Measurements from ENCODE around the gene IRF2.

IRF2 gene

GRCh38 chr4:184450045-184450444 lies 24.3 kb downstream of the IRF2 start:
- no peak for DNase-seq

- no peak for DNase-seq
These were observed 25.5 kb downstream of the IRF2 start for GRCh38 chr4:184448821-184449220.

DNA sequence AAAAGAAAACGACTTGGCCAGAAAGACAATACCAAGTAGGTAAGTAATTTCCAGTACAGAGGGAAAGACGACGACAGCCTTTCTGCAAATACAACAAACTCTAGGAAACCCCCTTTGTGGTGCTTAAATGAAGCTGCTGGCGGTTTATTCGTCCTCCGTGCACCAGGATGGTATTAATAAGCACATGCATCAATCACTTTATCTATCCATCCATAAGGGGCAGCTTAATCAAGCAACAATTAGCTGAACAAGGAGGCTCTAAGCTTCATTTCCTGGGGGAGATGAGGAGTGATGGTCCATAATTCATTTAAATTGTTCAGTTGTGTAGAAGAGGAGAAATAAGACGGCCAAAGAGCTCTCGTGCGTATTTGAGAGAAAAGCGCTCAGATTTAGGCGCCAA lies 26.2 kb downstream of the IRF2 start:
- DNase-seq, result no peak

DNA sequence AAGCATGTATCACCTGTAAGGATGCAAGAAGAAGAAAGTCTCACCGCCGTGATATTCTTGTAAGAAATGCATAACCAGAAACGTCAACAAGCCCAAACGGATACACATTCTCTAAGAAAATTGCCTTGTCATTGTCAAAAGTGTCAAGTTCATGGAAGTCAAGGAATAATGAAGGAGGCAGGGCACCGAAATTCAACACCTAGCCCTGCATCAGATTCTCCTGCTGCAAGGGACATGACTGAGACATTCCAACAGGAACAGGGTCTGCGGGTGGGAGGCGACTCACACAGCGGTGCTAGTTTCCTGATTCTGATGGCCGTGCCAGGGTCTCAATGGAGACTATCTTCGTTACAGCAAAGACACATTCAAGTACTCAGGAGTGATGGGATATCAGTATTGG lies 26.7 kb downstream of the IRF2 start:
- DNase-seq, result no peak

GRCh38 chr4:184446132-184446658 lies 28.2 kb downstream of the IRF2 start:
- DNase-seq, result no peak

DNA sequence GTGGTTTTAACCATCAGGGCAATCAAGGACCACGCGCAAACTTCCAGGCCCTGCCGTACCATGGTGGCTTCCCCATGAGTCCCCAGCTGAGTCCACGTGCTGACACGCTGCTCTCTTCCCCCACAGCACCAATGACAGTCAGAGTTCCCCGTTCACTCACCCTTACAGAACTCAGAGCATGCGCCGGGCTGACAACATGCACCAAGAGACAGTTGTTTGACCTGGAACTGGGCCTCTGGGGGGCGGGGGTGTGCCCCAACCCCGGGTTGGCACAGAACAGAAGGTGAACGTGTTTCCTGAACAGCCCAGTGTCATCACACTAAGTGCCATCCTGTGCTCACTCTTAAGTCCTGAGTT lies 29.4 kb downstream of the IRF2 start:
- peak; percentile 16 to 54 for DNase-seq

GRCh38 chr4:184444215-184444952 lies 30.0 kb downstream of the IRF2 start:
- no peak for DNase-seq

GRCh38 chr4:184443318-184443717 lies 31.0 kb downstream of the IRF2 start:
- DNase-seq, result no peak

GRCh38 chr4:184442314-184442635 lies 32.1 kb downstream of the IRF2 start:
- DNase-seq, result no peak

GRCh38 chr4:184441461-184442313 lies 32.7 kb downstream of the IRF2 start:
- DNase-seq, result no peak

GRCh38 chr4:184440595-184441358 lies 33.6 kb downstream of the IRF2 start:
- DNase-seq, result no peak

DNA sequence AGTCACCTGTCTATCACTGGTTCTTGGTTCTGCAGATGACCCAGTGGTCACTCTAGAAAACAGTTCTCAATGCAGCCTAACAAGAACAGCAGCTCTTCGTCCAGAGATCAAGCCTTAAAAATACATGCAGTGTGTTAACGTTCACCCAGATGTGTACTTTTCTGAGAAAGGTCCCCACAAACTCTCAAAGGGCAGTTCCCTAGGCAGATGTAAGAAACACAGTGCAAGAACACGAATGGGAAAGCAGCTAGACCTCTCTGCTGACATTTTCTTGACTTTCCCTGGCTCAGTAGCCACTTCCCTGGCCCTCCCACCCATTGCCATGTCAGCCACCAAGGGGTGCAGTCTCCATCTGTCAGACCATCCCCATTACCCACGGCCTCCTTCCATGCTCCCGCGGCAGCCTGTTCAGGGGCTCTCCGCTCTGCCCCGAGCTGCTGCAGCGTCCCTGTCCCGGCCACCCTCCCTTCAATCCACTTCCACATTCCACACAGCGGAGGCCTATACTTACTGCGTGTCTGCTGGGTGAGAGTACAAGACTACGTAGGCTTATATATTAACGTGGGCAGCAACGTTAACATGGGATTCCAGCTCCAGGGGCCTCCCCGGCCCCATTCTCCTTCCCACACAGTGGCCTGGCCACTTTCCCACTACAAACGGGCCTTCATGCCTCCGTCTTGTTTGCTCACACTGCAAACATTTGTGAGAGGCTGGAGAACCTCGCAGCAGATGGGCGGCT lies 34.3 kb downstream of the IRF2 start:
- no peak for DNase-seq

- no peak for DNase-seq
These were observed 35.0 kb downstream of the IRF2 start for GRCh38 chr4:184439386-184439785.

- no peak for DNase-seq
These were observed 36.0 kb downstream of the IRF2 start for GRCh38 chr4:184438375-184438774.

- DNase-seq, result no peak
These were observed 36.6 kb downstream of the IRF2 start for GRCh38 chr4:184437565-184438265.

DNA sequence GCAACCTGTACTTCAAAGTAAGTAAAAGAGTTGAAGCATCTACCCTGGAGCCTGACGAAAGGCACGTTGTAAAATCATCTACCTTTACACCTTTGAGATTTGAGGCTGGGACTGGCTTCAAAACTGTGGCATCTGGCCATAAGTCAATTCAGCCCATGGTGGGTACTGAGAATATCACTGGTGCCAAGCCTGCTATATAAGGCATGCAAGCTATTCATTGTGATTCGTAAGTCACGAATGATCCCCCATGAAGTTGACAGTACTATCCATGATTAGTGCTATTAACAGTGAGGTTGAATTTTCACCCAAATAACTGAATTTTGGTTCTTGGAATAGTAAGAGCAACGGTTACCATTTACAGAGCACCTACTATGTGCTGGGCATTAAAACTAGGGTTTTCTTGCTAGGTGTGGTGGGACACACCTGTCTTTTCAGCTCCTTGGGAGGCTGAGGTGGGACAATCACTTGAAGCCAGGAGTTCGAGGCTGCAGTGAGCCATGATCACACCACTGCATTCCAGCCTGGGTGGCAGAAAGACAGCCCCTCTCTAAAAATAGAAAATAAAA lies 39.8 kb downstream of the IRF2 start:
- DNase-seq, result no peak

DNA sequence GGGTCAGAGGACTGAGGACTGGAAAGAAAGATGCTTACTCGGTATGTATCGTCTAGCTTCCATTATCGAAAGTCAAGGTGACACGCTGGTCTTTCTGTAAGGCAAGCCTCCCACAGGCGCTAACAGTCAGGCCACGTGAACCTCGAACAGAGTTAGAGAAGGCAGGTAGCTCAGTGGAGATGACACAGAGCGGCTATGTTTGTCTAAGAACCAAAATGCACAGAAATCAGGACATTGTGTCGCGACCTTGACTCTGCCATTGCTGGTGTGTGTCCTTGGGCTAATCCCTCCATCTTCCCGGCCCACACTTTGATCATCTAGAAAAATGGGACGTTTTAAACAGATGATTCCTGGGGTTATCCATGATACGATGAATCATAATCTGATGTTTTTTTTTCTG lies 40.3 kb downstream of the IRF2 start:
- DNase-seq, result no peak

DNA sequence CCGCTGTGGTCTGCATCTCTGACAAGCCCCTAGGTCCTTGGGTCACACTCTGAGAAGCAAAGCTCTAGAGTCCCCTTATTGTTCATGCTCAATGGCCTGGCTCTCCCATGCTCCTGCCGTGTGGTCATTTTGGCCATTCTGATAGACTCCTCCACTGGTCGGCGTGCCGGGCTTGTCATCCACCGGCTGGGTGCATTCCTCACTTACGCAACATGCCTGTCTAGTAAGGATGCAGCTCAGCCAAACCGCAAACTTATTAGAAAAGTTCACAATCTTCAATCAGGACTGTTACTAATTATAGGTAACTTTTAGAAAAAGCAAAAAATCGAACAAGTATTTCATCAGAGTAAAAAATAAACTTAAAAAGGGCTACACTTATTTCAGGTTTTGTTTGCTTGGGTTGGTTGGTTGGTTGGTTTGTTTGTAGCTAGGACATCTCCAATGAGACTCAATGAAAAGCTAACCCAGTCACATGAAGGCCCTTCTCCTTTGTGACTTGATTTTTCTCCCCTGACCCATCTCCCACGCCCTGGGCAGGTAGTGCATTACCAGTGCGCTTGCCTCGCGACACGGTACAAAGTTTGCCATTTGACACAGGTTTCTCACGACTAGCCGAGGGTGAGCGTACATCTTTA lies 41.0 kb downstream of the IRF2 start:
- no peak for DNase-seq

DNA sequence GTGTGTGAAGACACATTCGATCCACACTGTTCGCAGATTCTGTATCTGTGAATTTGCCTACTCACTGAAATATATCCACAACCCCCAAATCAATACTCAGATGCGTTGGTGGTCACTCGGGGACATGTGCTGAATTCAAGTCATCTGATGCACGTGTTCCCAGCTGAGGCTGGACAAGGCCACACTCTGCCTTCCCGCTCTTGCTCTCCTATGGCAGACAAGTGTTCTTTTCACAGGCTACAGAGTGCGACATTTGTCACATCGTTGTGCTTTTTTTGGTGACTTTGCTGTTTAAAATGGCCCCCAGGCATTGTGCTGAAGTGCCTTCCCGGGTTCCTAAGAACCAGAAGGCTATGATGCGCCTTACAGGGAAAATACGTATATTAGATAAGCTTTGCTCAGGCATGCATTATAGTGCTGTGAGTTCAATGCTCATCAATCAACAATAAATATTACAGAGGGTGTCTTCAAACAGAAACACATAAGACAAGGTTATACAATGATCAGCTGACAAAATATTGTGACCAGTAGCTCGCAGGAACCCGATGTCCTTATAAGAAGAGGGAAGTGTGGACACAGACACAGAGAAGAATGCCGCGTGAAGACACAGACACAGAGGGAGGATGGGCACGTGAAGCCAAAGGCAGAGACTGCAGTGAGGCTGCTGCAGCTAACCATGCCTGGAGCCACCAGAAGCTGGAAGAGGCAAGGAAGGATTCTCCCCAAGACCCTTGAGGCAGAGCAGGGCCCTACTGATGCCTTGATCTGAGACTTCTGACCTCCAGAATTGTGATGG lies 42.0 kb downstream of the IRF2 start:
- no peak for DNase-seq

DNA sequence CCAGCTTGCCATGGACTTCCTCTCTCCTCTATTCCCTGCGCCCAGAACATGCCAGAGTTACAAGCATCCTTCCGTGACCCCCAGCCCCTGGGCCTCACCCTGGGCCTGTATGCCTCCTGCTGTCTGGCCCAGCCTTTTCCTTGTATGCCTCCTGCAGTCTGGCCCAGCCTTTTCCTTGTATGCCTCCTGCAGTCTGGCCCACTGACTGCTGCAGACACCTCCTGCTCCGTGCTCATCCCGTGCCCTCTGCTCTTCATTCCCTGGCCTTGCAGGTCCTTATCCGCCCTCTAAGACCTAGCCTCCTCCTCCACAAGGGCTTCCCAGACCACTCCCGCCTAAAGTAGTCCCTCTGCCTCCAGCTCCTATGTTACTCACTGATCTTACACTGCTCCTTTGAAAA lies 44.2 kb downstream of the IRF2 start:
- DNase-seq, result no peak
